ENCODE results near the gene LRIG3.

DNA sequence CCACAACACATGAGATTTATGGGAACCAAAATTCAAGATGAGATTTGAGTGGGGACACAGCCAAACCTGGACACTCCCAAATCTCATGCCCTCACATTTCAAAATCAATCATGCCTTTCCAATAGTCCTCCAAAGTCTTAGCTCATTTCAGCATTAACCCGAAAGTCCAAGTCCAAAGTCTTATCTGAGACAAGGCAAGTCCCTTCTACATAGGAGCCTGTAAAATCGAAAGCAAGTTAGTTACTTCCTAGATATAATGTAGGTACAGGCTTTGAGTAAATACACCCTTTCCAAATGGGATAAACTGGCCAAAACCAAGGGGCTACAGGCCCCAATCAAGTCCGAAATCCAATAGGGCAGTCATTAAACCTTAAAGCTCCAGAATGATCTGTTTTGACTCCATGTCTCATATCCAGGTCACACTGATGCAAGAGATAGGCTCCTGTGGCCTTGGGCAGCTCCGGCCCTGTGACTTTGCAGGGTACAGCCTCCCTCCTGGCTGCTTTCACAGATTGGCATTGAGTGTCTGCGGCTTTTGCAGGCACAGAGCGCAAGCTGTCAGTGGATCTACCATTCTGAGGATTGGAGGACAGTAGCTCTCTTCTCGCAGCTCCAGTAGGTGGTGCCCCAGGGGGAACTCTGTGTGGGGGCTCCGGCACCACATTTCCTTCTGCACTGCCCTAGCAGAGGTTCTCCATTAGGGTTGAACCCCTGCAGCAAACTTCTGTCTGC is 60.1 kb downstream of the LRIG3 start:
- TF ChIP-seq CTCF (IDR thresholded peaks at IDR 0.05) (no peak), POLR2AphosphoS5 (IDR thresholded peaks at IDR 0.05) (no peak)

Measured in prostate gland (tissue), 2 donors.